ENCODE results near the gene AADAT. TPM values are rescaled to one million over a fixed set of nuclear protein-coding genes. Genes with fewer than 3 reads are reported as not detected.

Gene AADAT
- total RNA-seq, 1 donor from 2014 or later, result 24.2 TPM

GRCh38 chr4:170011921-170012628 lies 77.7 kb downstream of the AADAT start:
- H3K4me1 ChIP-seq, result peaks cover 32% of the 10 kb centered on the region
- TF ChIP-seq CTCF (IDR thresholded peaks at IDR 0.05), result no peak
- TF ChIP-seq EZH2phosphoT487 (IDR thresholded peaks at IDR 0.05), result no peak
- TF ChIP-seq EZH2 (IDR thresholded peaks at IDR 0.05), result no peak
- peaks cover 3% of the 10 kb centered on the region for H3K36me3 Mint-ChIP-seq
- no peak overlapping the region for H2AFZ ChIP-seq (replicated peaks)
- no peaks in the 10 kb centered on the region for H3K27me3 ChIP-seq
- peaks cover 9% of the 10 kb centered on the region for H3K79me2 ChIP-seq (ENCODE audit: low read depth)
- no peak overlapping the region for H3K9ac ChIP-seq
- H3K27me3 Mint-ChIP-seq (ENCODE audit: insufficient read depth, low read depth), result peaks cover 3% of the 10 kb centered on the region
- H3K4me2 ChIP-seq, result no peak overlapping the region
- H4K20me1 ChIP-seq (ENCODE audit: low read depth), result no peaks in the 10 kb centered on the region
- no peak for DNase-seq (ENCODE audit: low spot score)
- no peak overlapping the region for H3K4me3 ChIP-seq
- no peaks in the 10 kb centered on the region for H3K36me3 ChIP-seq
- H3K4me1 Mint-ChIP-seq, result peaks cover 36% of the 10 kb centered on the region
- no peaks in the 10 kb centered on the region for H3F3A ChIP-seq (ENCODE audit: low read depth)
- no peak overlapping the region for H3K27ac ChIP-seq
- H3K9me3 ChIP-seq (ENCODE audit: low read depth), result no peaks in the 10 kb centered on the region
- H3K4me3 Mint-ChIP-seq, result no peak overlapping the region
- H3K9me3 Mint-ChIP-seq, result peaks cover 8% of the 10 kb centered on the region
- H3K27ac Mint-ChIP-seq, result no peak overlapping the region

Small RNA genes within 50 kb of the gene (small RNA-seq; reads per million reads assigned to genes)
- gene APOBEC3AP1, result not detected

Other genes starting within 250 kb of the AADAT start
- gene MFAP3L, start 63.6 kb downstream of the AADAT start, total RNA-seq (ENCODE audit: low replicate concordance), result 30.7 and 35.5 TPM in 2 replicates